IPS DF 4.7 (cell line): ENCODE data around the gene PCF11.
"Not testable (repeated sequence)": the region's sequence is repeated elsewhere in the genome, so short reads cannot be mapped to it uniquely, and the experiment has no call there.

Experiments used
- DNase-seq: peaks from one replicate; pipeline ENCODE4 v3.0.0-alpha.2; 2013; ENCODE audit warnings: low spot score; ENCODE audit errors: extremely low read depth

The PCF11 gene

GRCh38 chr11:83192606-83193245 lies 35.8 kb downstream of the PCF11 start:
- no peak for DNase-seq

- peak; percentile 90 for DNase-seq
Measured at GRCh38 chr11:83193315-83194280, 36.7 kb downstream of the PCF11 start, which contains the start of gene ANKRD42. ANKRD42 (plus strand) TSS chr11:83193712; CDS start chr11:83194671, 959 bp downstream.

GRCh38 chr11:83194281-83195142 lies 37.6 kb downstream of the PCF11 start:
- no peak for DNase-seq

GRCh38 chr11:83195143-83195466 lies 38.2 kb downstream of the PCF11 start:
- no peak for DNase-seq

GRCh38 chr11:83195649-83196048 lies 38.7 kb downstream of the PCF11 start:
- no peak for DNase-seq

- DNase-seq = no peak
Measured at GRCh38 chr11:83200035-83200434, 43.1 kb downstream of the PCF11 start.

- no peak for DNase-seq
Measured at GRCh38 chr11:83205608-83206185, 48.8 kb downstream of the PCF11 start.

- DNase-seq = no peak
Measured at GRCh38 chr11:83206221-83206620, 49.3 kb downstream of the PCF11 start.

GRCh38 chr11:83206771-83207382 lies 49.9 kb downstream of the PCF11 start:
- not testable (repeated sequence) for DNase-seq

- no peak for DNase-seq
Measured at GRCh38 chr11:83219095-83219494, 62.2 kb downstream of the PCF11 start.

- no peak for DNase-seq
Measured at GRCh38 chr11:83220260-83220659, 63.3 kb downstream of the PCF11 start.

- no peak for DNase-seq
Measured at GRCh38 chr11:83221694-83222093, 64.8 kb downstream of the PCF11 start.

- no peak for DNase-seq
Measured at GRCh38 chr11:83222499-83222898, 65.6 kb downstream of the PCF11 start.

- DNase-seq = no peak
Measured at GRCh38 chr11:83223457-83223856, 66.5 kb downstream of the PCF11 start.

- DNase-seq = no peak
Measured at GRCh38 chr11:83235825-83236224, 78.9 kb downstream of the PCF11 start.
